Spleen (tissue), 7 donors: ENCODE results near the gene COIL.

Experiments
- CTCF ChIP-seq, 11 experiments: fragments of 200-600 bp in 7 of 11; fragments of 450-650 bp in 4 of 11; sonication (generic) in 4 of 11; IDR thresholded peaks in 8 of 11; conservative IDR thresholded peaks in 3 of 11; 1 replicate in 7 of 11; 2 replicates in 4 of 11; pipeline versions ENCODE4 v1.4.0 to v1.8.0; 2016 to 2021; ENCODE audit warnings: antibody characterized with exemption in 11 of 11, inconsistent platforms in 4 of 11, mild to moderate bottlenecking in 1 of 11
- POLR2A ChIP-seq, 3 donors: fragments of 450-650 bp; IDR thresholded peaks; one replicate each; pipeline ENCODE4 v1.5.1; 2017; ENCODE audit warnings: antibody characterized with exemption in 3 of 3, mild to moderate bottlenecking in 1 of 3
- POLR2AphosphoS5 ChIP-seq, 3 donors: sonication (generic); formaldehyde crosslinking; IDR thresholded peaks; one replicate each; pipeline ENCODE4 v1.5.1; 2017; ENCODE audit warnings: antibody characterized with exemption in 3 of 3
- donor health status: DM: no; HTN: no; CAD: no; lungs with moderate emphysema.
- donor health status: DM: no; HTN: no; CAD: no.
- donor health status: DM: no; HTN: no; CAD: no.

- TF ChIP-seq CTCF (IDR thresholded peaks at IDR 0.05 in 8 of 11, conservative IDR thresholded peaks at IDR 0.05 in 3 of 11) (no peak), POLR2A (IDR thresholded peaks at IDR 0.05) (no peak), POLR2AphosphoS5 (IDR thresholded peaks at IDR 0.05) (no peak)
These were observed 41.1 kb downstream of the COIL start for GRCh38 chr17:56919717-56920116.
